Heart right ventricle (tissue), 16 donors: ENCODE data around the gene HOXB9. TPM values are rescaled to one million over a fixed set of nuclear protein-coding genes. Genes with fewer than 3 reads are reported as not detected.

Experiments
- ATAC-seq, 8 donors: fragments of 200-7000 bp; cut with Tn5 transposase; one replicate each; pipeline ENCODE4 v1.9.1; 2020; ENCODE audit warnings: mild to moderate bottlenecking in 8 of 8, moderate library complexity in 8 of 8, moderate number of reproducible peaks in 1 of 8
- DNase-seq, 2 donors: peaks; one replicate each; pipeline ENCODE4 v3.0.0-alpha.2; 2020
- H3K27ac ChIP-seq, 10 donors: fragments of 200-600 bp; sonication (generic) in 2 of 10; one replicate each; pipeline versions ENCODE4 v1.5.0 to v1.8.0; 2020 to 2022; ENCODE audit warnings: mild to moderate bottlenecking in 3 of 10
- H3K27me3 ChIP-seq, 7 donors: fragments of 200-600 bp; one replicate each; pipeline ENCODE4 v1.8.0; 2021 to 2022; ENCODE audit warnings: mild to moderate bottlenecking in 2 of 7
- H3K36me3 ChIP-seq, 9 donors: fragments of 200-600 bp; sonication (generic) in 1 of 9; one replicate each; pipeline versions ENCODE4 v1.5.0 to v1.8.0; 2020 to 2022; ENCODE audit warnings: mild to moderate bottlenecking in 2 of 9
- H3K4me1 ChIP-seq, 9 donors: fragments of 200-600 bp; sonication (generic) in 1 of 9; one replicate each; pipeline versions ENCODE4 v1.5.0 to v1.8.0; 2020 to 2022; ENCODE audit warnings: mild to moderate bottlenecking in 4 of 9
- H3K4me3 ChIP-seq, 10 donors: fragments of 200-600 bp; sonication (generic) in 2 of 10; one replicate each; pipeline versions ENCODE4 v1.5.0 to v1.8.0; 2020 to 2022; ENCODE audit warnings: mild to moderate bottlenecking in 7 of 10, moderate library complexity in 2 of 10
- H3K9me3 ChIP-seq, 11 donors: fragments of 200-600 bp in 10 of 11; sonication (generic) in 2 of 11; one replicate each; pipeline versions ENCODE4 v1.5.0 to v1.8.0; 2013 to 2022; ENCODE audit warnings: mild to moderate bottlenecking in 2 of 11, control low read depth in 1 of 11, moderate library complexity in 1 of 11
- CTCF ChIP-seq, 9 donors: fragments of 200-600 bp; sonication (generic) in 2 of 9; IDR thresholded peaks; one replicate each; pipeline versions ENCODE4 v1.5.0 to v1.8.0; 2021 to 2022; ENCODE audit warnings: antibody characterized with exemption in 9 of 9, mild to moderate bottlenecking in 5 of 9, moderate library complexity in 1 of 9
- WGBS, 2 donors: extraction: QIAGEN DNeasy Blood & Tissue Kit; methylation state at CpG; one replicate each; pipeline ENCODE4 v1.1.7; 2013; ENCODE audit warnings: inconsistent platforms in 1 of 2; 5-methylcytosine and 5-hydroxymethylcytosine counted together
- intact Hi-C, 10 donors: fragments of 100-400 bp; cut with DNase I; formaldehyde crosslinking; loops; one replicate each; pipeline versions ENCODE4 v1.11.1 to v1.14.2; 2022
- microRNA-seq, 2 donors: library from miRNA; unstranded; fragments of <30 nt; microRNA quantifications; one replicate each; pipeline ENCODE4 v1.2.0, GENCODE V29; 2021
- polyA plus RNA-seq, 2 donors: library from polyadenylated mRNA; stranded (reverse); fragments of 200-250 nt; gene quantifications; one replicate each; pipeline ENCODE4 v1.2.3, GENCODE V29; 2013
- total RNA-seq, 10 donors: library from RNA; stranded (reverse); fragmentation: NEBNext Ultra II Directional in 3 of 10; extraction: Animal tissue kit (Norgen Biotek cat#: 25700) in 3 of 10; gene quantifications; one replicate each; pipeline versions ENCODE4 v1.2.1 to v1.2.4, GENCODE V29; 2021 to 2023
- donor health status: Arrhythmogenic right ventricular cardiomyopathy.
- donor health status: ischemic (EF 13 %, LVEDD 7.1; RV severe dilation, severe dysfunction).
- donor health status: healthy with polysubstance abuse.
- donor health status: DM: no; HTN: yes; CAD: no.
- donor health status: DM: no; HTN: no; CAD: no.
- donor health status: ischemic (EF 25% LVEDD 6.9; RV normal size, moderate dysfunction).
- donor health status: ischemic (EF 25% LVEDD 5.7; RV mildly dilated, moderate dysfunction).
- donor health status: healthy.
- donor health status: DM: yes; HTN: yes; CAD: no.
- donor health status: Ischemic cardiomyopathy.
- donor health status: ischemic (EF 35%, LVEDD 5.7; RV mildly dilated, moderate dysfunction).
- donor health status: nonischemic (EF 11% LVEDD 7.7; RV severe dilation, severe dysfunction).
- donor health status: DM: yes; HTN: yes; CAD: no.
- donor health status: PGD.
- donor health status: ischemic (EF 29% LVEDD 5.4; RV normal size, mild dysfunction).
- donor health status: nonischemic (EF 23%, LVEDD 6.1; RV moderate dilation, normal function).

Gene HOXB9
- total and polyA plus RNA-seq, 12 donors: not detected

GRCh38 chr17:48571826-48572417 lies 54.2 kb downstream of the HOXB9 start:
- DNase-seq: no peak
- no peak for TF ChIP-seq CTCF (IDR thresholded peaks at IDR 0.05)
- Histone ChIP-seq H3K27ac (no peak overlapping the region), H3K36me3 (no peaks in the 10 kb centered on the region), H3K9me3 (no peaks in the 10 kb centered on the region), H3K4me1 (peaks cover 0 to 28% (median 8%) of the 10 kb centered on the region in 9 donors), H3K27me3 (peaks cover 37 to 100% (median 100%) of the 10 kb centered on the region in 7 donors), H3K4me3 (no peak overlapping the region)
- intact Hi-C loops: no loop called here
- 76 to 83% methylated on average over 1 of the region's 1 CpG for WGBS, 2 donors
- no peak for ATAC-seq

Small RNA genes within 50 kb of the gene (microRNA-seq; reads per million reads assigned to microRNA genes)
- gene MIR196A1: 0 reads per million in 2 donors

Other genes starting within 250 kb of the HOXB9 start
- 1 to 10 TPM in 1 of 10 donors, under 1 TPM in 5, not detected in 4; 0.49 to 1.7 (median 0.82) TPM for gene SKAP1, start 196.1 kb downstream of the HOXB9 start, total RNA-seq
- gene SKAP1, start 196.1 kb downstream of the HOXB9 start, polyA plus RNA-seq: under 1 TPM in 1 of 2 donors, not detected in 1; 0.33 TPM
- gene HOXB1, start 95.3 kb downstream of the HOXB9 start, total RNA-seq: not detected
- not detected for gene HOXB1, start 95.3 kb downstream of the HOXB9 start, polyA plus RNA-seq
- gene HOXB2, start 81.2 kb downstream of the HOXB9 start, total RNA-seq: 1 to 10 TPM in 8 of 10 donors, under 1 TPM in 2; 0.47 to 7.9 (median 2.0) TPM
- 1 to 10 TPM; 4.5 to 7.8 TPM for gene HOXB2, start 81.2 kb downstream of the HOXB9 start, polyA plus RNA-seq
- 1 to 10 TPM in 1 of 10 donors, under 1 TPM in 8, not detected in 1; 0.14 to 1.6 (median 0.29) TPM for gene HOXB4, start 48.0 kb downstream of the HOXB9 start, total RNA-seq
- 1 to 10 TPM in 1 of 2 donors, under 1 TPM in 1; 0.90 to 1.4 TPM for gene HOXB4, start 48.0 kb downstream of the HOXB9 start, polyA plus RNA-seq
- 1 to 10 TPM in 5 of 10 donors, under 1 TPM in 5; 0.24 to 3.9 (median 0.97) TPM for gene HOXB3, start 36.1 kb downstream of the HOXB9 start, total RNA-seq
- gene HOXB3, start 36.1 kb downstream of the HOXB9 start, polyA plus RNA-seq: 1 to 10 TPM; 1.3 to 5.9 TPM
- under 1 TPM in 1 of 10 donors, not detected in 9; 0.18 TPM for gene HOXB5, start 32.6 kb downstream of the HOXB9 start, total RNA-seq
- under 1 TPM; 0.06 to 0.15 TPM for gene HOXB5, start 32.6 kb downstream of the HOXB9 start, polyA plus RNA-seq
- 1 to 10 TPM in 1 of 10 donors, under 1 TPM in 7, not detected in 2; 0.14 to 1.2 (median 0.33) TPM for gene HOXB6, start 21.4 kb downstream of the HOXB9 start, total RNA-seq
- gene HOXB6, start 21.4 kb downstream of the HOXB9 start, polyA plus RNA-seq: under 1 TPM; 0.88 to 0.96 TPM
- under 1 TPM in 4 of 10 donors, not detected in 6; 0.25 to 0.62 (median 0.45) TPM for gene HOXB7, start 15.3 kb downstream of the HOXB9 start, total RNA-seq
- under 1 TPM; 0.13 to 0.29 TPM for gene HOXB7, start 15.3 kb downstream of the HOXB9 start, polyA plus RNA-seq
- under 1 TPM in 1 of 10 donors, not detected in 9; 0.55 TPM for gene HOXB8, start 11.1 kb downstream of the HOXB9 start, total RNA-seq
- not detected for gene HOXB8, start 11.1 kb downstream of the HOXB9 start, polyA plus RNA-seq
- gene PRAC1, start 96.2 kb upstream of the HOXB9 start, total RNA-seq: not detected
- not detected for gene PRAC1, start 96.2 kb upstream of the HOXB9 start, polyA plus RNA-seq
- gene PRAC2, start 96.8 kb upstream of the HOXB9 start, total RNA-seq: not detected
- gene PRAC2, start 96.8 kb upstream of the HOXB9 start, polyA plus RNA-seq: not detected
- gene HOXB13, start 102.4 kb upstream of the HOXB9 start, total RNA-seq: not detected
- not detected for gene HOXB13, start 102.4 kb upstream of the HOXB9 start, polyA plus RNA-seq
- under 1 TPM in 2 of 10 donors, not detected in 8; 0.08 to 0.33 TPM for gene TTLL6, start 190.9 kb upstream of the HOXB9 start, total RNA-seq
- gene TTLL6, start 190.9 kb upstream of the HOXB9 start, polyA plus RNA-seq: under 1 TPM; 0.06 to 0.73 TPM
- gene CALCOCO2, start 204.7 kb upstream of the HOXB9 start, total RNA-seq: 100 to 1,000 TPM; 196 to 412 (median 275) TPM
- gene CALCOCO2, start 204.7 kb upstream of the HOXB9 start, polyA plus RNA-seq: 100 to 1,000 TPM in 1 of 2 donors, 10 to 100 TPM in 1; 79.7 to 164 TPM